ENCODE data around the gene RBM42.

- TF ChIP-seq CTCF (IDR thresholded peaks at IDR 0.05) (no peak), POLR2A (IDR thresholded peaks at IDR 0.05) (no peak)
These were observed 46.8 kb downstream of the RBM42 start for GRCh38 chr19:35675589-35676140.

Measured in body of pancreas (tissue), 4 donors.